ENCODE results near the gene ABCG4. TPM values are rescaled to one million over a fixed set of nuclear protein-coding genes. Genes with fewer than 3 reads are reported as not detected.

Gene ABCG4
- total and polyA plus RNA-seq, 12 donors: 0.17 to 1.6 (median 1.2) TPM

- no peak overlapping the region for H3K27ac ChIP-seq
- ATAC-seq (no peak), DNase-seq (no peak)
- no peaks in the 10 kb centered on the region for H3K9me3 ChIP-seq
- H3K4me1 ChIP-seq: peaks cover 6 to 40% (median 17%) of the 10 kb centered on the region in 9 donors
- intact Hi-C loops (cut with DNase I): no loop called here
- no peak for TF ChIP-seq CTCF (IDR thresholded peaks at IDR 0.05)
- peaks cover 0 to 50% (median 10%) of the 10 kb centered on the region in 9 donors for H3K36me3 ChIP-seq
- WGBS, 2 donors: 93 to 100% methylated on average over 1 of the region's 1 CpG
- H3K4me3 ChIP-seq: no peak overlapping the region
- no peaks in the 10 kb centered on the region for H3K27me3 ChIP-seq
Observed at GRCh38 chr11:119118946-119119345, 29.9 kb upstream of the ABCG4 start.

- ATAC-seq (no peak), DNase-seq (no peak)
- Histone ChIP-seq H3K4me1 (peaks cover 6 to 26% (median 17%) of the 10 kb centered on the region in 9 donors), H3K4me3 (peak overlapping the region in 9 of 10 donors; percentile 62 to 90 (median 82)), H3K27ac (peak overlapping the region in 9 of 10 donors; percentile 53 to 87 (median 75)), H3K27me3 (no peaks in the 10 kb centered on the region), H3K36me3 (peaks cover 0 to 50% (median 7%) of the 10 kb centered on the region in 9 donors), H3K9me3 (no peaks in the 10 kb centered on the region)
- 29 to 34% methylated on average over 5 of the region's 5 CpGs for WGBS, 2 donors
- TF ChIP-seq CTCF (IDR thresholded peaks at IDR 0.05): no peak
- intact Hi-C loops (cut with DNase I): loop anchor here in 2 of 10 donors (1.0 kb wide), 1 partner anchor 25 kb away; a partner anchor contains a TSS
Observed at GRCh38 chr11:119120639-119121007, 28.2 kb upstream of the ABCG4 start.

GRCh38 chr11:119121008-119121810 is 27.6 kb upstream of the ABCG4 start, which contains the start of gene HINFP:
TSS of gene HINFP (plus strand) at chr11:119121580. CDS start at chr11:119126945, 5,365 bp downstream.
- Histone ChIP-seq H3K27ac (peak within 1 kb of the TSS; percentile 52 to 87 (median 80)), H3K27me3 (no peaks in the 10 kb centered on the region), H3K4me1 (peaks cover 6 to 30% (median 23%) of the 10 kb centered on the region in 9 donors), H3K36me3 (peaks cover 0 to 47% (median 7%) of the 10 kb centered on the region in 9 donors), H3K4me3 (peak within 1 kb of the TSS; percentile 62 to 99 (median 82)), H3K9me3 (no peaks in the 10 kb centered on the region)
- ATAC-seq: peak; percentile 99 to 100 (median 100)
- WGBS, 2 donors: 0% methylated on average over 54 of the region's 54 CpGs
- peak; percentile 100 for DNase-seq
- intact Hi-C loops (cut with DNase I): loop anchor here in 2 of 10 donors (1.0 kb wide), 1 partner anchor 26 kb away; a partner anchor contains a TSS
- no peak for TF ChIP-seq CTCF (IDR thresholded peaks at IDR 0.05)

- ATAC-seq (no peak), DNase-seq (no peak)
- Histone ChIP-seq H3K27ac (peak overlapping the region; percentile 52 to 87 (median 80)), H3K4me1 (peaks cover 6 to 35% (median 22%) of the 10 kb centered on the region in 9 donors), H3K36me3 (peaks cover 0 to 45% (median 7%) of the 10 kb centered on the region in 9 donors), H3K9me3 (no peaks in the 10 kb centered on the region), H3K27me3 (no peaks in the 10 kb centered on the region), H3K4me3 (peak overlapping the region; percentile 62 to 99 (median 82))
- TF ChIP-seq CTCF (IDR thresholded peaks at IDR 0.05): no peak
- intact Hi-C loops (cut with DNase I): loop anchor here in 2 of 10 donors (1.0 kb wide), 1 partner anchor 26 kb away; a partner anchor contains a TSS
- WGBS, 2 donors: 0% methylated on average over 20 of the region's 20 CpGs
Observed at GRCh38 chr11:119121811-119122124, 27.1 kb upstream of the ABCG4 start.

Data from heart right ventricle (tissue), 16 donors.